NCI-H2227 treated with DMSO at 0.1 percent for 48 hours (cell line): Measurements from ENCODE around the gene EEFSEC.

Experiments used
- DNase-seq: peaks from one replicate; lab custom pipeline; 2025; lab: John Stamatoyannopoulos, UW

Gene EEFSEC

GRCh38 chr3:128335621-128336296 lies 182.5 kb downstream of the EEFSEC start:
- no peak for DNase-seq

GRCh38 chr3:128336337-128337156 lies 183.3 kb downstream of the EEFSEC start:
- no peak for DNase-seq

GRCh38 chr3:128337305-128337704 lies 184.0 kb downstream of the EEFSEC start:
- no peak for DNase-seq

- no peak for DNase-seq
Observed at GRCh38 chr3:128338536-128339330, 185.5 kb downstream of the EEFSEC start.

- DNase-seq = no peak
Observed at GRCh38 chr3:128339491-128340012, 186.3 kb downstream of the EEFSEC start.

- no peak for DNase-seq
Observed at GRCh38 chr3:128340198-128340903, 187.1 kb downstream of the EEFSEC start.

GRCh38 chr3:128340904-128341555 lies 187.7 kb downstream of the EEFSEC start:
- no peak for DNase-seq

GRCh38 chr3:128341659-128342395 lies 188.5 kb downstream of the EEFSEC start:
- no peak for DNase-seq

GRCh38 chr3:128342701-128343180 lies 189.5 kb downstream of the EEFSEC start:
- no peak for DNase-seq

GRCh38 chr3:128343287-128344051 lies 190.2 kb downstream of the EEFSEC start:
- no peak for DNase-seq

- DNase-seq = no peak
Observed at GRCh38 chr3:128344052-128344735, 190.9 kb downstream of the EEFSEC start.

GRCh38 chr3:128345196-128345595 lies 191.9 kb downstream of the EEFSEC start:
- DNase-seq = no peak

- no peak for DNase-seq
Observed at GRCh38 chr3:128346562-128346961, 193.3 kb downstream of the EEFSEC start.

- DNase-seq = no peak
Observed at GRCh38 chr3:128347282-128347681, 194.0 kb downstream of the EEFSEC start.

- no peak for DNase-seq
Observed at GRCh38 chr3:128348075-128348474, 194.8 kb downstream of the EEFSEC start.

GRCh38 chr3:128348805-128349531 lies 195.7 kb downstream of the EEFSEC start:
- no peak for DNase-seq

GRCh38 chr3:128349963-128350599 lies 196.8 kb downstream of the EEFSEC start:
- no peak for DNase-seq

- DNase-seq = no peak
Observed at GRCh38 chr3:128351546-128351945, 198.3 kb downstream of the EEFSEC start.
